NCI-H2107 treated with DMSO at 0.1 percent for 48 hours (cell line): Measurements from ENCODE around the gene ZNF558.
A peak's percentile ranks its signal among the peaks of the same experiment; 100 is the strongest.

Experiments used
- DNase-seq: peaks from one replicate; lab custom pipeline; 2025; ENCODE audit not compliant: unreplicated experiment; lab: John Stamatoyannopoulos, UW

The ZNF558 gene

DNA sequence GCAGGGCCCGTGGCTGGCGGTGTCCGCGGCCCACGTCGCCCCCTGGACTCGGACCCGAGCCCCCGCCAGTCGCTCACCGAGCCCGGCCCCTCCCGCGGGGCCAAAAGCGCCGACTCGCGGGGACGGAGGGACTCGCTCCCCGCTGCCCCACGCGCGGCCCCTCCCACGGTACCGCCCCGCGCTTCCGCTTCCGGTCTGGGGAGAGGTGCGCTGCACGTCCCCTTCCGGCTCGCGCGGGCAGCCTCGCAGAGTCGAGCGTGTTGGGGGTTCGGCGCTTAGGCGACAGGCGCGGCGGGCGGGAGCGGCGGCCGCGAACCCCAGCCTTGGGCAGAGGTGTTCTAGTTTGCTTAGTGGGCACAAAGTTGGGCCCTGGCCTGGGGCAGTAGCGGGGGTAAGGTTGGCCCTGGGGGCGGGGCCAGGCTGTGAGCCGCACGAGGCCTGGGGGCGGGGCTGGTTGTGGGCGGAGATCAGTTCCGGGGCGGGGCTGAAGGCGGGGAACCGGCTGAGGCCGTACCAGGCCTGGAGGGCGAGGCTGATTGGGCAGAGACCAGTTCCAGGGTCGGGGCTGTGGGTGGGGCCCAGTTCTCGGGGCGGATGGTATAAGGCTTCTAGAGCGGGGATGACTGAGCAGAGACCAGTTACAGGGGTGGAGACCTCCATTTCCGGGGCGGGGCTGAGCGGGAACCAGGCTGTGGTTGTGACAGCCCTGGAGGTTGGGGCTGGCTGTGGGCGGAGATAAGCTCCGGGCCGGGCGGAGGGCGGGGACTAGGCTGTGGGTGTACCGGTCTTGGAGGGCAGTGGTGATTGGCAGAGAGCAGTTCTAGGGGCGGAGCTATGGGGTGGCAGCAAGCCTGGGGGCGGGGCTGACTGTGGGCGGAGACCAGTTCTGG lies at the start of gene ZNF558, which contains the start of gene MBD3L1:
Gene ZNF558 (minus strand): TSS at position 173 of the 890 bp plus-strand sequence. CDS start 9,645 bp downstream, outside the sequence.
Gene MBD3L1 (plus strand): TSS at position 246 of the 890 bp plus-strand sequence. CDS start 10,302 bp downstream, outside the sequence.
- DNase-seq: peak; percentile 39

DNA sequence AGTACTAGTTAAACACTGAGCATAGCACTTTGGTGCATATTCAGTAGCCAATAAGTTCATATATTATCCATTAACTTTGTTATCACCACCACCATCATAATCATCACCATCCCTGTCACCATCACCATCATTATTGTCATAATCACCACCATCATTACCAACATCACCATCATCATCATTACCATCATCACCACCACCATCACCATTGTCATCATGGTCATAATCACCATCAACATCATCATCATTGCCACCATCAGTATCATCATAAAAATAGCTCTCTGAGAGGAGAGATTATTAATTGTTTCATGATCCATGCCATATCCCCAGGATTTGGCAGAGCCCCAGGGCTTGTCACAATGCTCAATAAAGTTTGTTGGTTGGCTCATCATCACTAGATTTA lies 49.4 kb upstream of the ZNF558 start:
- DNase-seq: no peak

- no peak for DNase-seq
Observed at GRCh38 chr19:8880868-8881488, 48.9 kb upstream of the ZNF558 start.

DNA sequence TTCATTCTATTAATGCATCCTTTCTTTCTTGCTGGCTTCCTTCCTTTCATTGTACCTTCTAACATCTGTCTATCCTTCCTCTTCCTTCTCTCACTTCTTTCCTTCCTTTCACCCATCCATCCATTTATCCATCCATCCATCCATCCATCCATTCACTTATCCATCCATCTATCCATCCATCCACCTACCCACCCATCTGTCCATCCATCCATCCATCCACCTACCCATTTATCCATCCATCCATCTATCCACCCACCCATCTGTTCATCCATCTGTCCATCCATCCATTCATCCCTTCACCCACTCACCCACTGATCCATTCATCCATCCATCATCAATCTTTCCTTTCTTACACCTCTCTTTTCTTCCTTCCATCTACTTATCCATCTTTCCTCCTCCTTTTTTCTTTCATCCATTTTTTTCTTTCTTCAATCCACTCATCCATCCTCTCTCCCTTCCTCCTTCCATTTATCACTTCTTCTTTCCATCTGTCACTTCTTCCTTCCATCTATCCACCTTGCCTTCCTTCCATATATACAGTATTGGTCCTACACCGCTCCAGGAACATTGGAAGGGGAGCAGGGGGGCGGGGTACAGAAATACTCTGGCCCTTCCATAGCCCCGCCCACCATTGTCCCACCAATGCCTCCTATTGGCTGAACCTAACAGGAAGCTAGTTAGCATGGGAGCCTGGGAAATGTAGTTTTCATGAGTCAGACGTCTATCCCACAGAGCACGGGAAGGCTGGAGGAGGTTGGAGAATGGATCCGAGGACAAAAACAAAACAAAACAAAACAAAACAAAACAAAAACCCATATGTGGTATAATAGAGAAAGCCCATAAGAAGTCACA lies 46.0 kb upstream of the ZNF558 start:
- DNase-seq: no peak

- no peak for DNase-seq
Observed at GRCh38 chr19:8866344-8866743, 34.2 kb upstream of the ZNF558 start.

GRCh38 chr19:8858260-8858659 lies 26.2 kb upstream of the ZNF558 start:
- DNase-seq: no peak

GRCh38 chr19:8850488-8850887 lies 18.4 kb upstream of the ZNF558 start:
- DNase-seq: no peak

DNA sequence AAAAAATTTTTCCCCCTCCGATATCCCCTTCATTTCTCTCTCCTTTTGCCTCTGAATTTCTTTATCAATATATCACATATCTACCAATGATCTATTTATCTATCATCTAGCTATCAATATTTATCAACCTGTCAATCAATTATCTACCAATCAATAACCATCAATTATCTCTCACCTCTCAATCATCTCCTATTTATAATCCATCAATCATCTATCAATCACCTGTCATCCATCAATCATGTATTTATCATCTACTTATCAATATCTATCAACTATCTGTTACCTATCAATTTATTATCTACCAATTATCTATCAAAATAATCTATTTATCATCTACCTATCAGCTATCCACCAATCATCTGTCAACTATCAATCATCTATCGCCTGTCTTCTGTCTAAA lies 17.1 kb upstream of the ZNF558 start:
- DNase-seq: no peak

DNA sequence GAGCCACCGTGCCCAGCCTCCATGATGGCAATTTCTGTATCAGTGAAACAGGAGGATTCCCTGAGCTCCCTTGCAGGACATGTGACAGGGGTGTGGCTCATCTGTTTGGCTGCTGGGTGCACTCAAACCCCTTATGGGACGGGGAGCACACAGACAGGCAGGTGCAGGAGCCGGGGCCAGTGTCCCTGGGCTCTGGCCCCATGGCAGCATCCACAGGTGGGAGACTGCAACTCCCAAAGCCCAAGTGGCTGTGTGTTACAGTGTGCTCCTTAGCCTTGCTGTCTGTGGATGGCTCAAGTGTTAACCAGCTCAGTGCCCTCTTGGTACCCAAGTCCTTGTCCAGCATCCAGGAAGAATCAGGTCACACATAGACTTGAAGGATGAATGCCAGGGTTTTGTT lies 14.7 kb upstream of the ZNF558 start:
- DNase-seq: no peak

- no peak for DNase-seq
Observed at GRCh38 chr19:8840708-8841107, 8.6 kb upstream of the ZNF558 start.

DNA sequence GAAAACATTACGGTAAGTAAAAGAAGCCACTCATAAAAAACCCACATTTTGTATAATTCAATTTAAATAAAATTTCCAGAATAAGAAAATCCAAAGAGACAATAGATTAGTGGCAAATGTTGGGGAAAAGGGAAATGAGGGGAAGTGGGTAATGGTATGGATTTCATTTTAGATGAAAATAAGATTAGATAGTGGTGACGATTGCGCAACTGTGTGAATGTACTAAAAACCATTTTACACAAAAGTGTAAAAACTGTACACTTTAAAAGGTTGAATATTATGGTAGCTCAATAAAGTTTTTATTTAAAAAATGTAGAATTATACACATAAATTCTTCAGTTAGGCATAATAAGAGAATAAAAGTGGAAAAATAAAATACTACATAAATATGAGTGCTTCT lies 3.8 kb upstream of the ZNF558 start:
- DNase-seq: no peak

GRCh38 chr19:8835446-8835845 lies 3.3 kb upstream of the ZNF558 start:
- DNase-seq: no peak

DNA sequence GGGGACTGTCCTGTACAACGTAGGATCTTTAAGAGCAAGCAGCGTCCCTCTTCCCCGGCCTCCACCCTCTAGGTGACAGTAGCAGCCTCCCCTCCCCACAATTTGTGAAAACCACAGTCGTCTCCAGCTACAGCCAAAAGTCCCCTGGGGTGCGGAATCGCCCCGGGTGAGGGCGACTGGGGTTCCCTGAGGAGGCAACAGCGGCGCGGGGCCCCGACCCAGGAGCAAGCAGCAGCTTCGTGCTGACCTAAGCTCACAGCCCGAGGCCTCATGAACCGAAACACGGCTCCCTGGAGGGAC lies 322 bp downstream of the ZNF558 start:
- no peak for DNase-seq

DNA sequence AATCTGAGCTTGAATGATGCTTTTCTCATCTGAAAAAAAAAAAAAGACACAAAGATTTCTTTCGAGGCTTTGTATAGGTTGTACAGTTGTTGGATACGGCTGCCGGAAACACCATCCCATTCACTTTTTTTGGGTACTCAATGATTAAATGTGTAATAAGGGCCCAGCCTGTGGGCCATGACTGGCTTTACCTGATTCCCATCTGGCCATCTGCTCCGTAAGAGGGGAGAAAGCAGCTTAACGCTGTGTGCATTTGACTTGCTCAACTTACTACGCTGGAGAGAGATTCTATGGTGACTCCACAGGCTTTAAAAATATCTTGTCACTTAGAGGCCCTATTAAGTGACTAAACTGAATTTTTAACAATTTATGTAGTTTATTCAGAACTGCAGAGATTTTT lies 731 bp downstream of the ZNF558 start:
- no peak for DNase-seq

- no peak for DNase-seq
Observed at GRCh38 chr19:8827277-8827676, 4.8 kb downstream of the ZNF558 start.

- DNase-seq: no peak
Observed at GRCh38 chr19:8826371-8826770, 5.7 kb downstream of the ZNF558 start.

GRCh38 chr19:8821748-8822241 lies 10.3 kb downstream of the ZNF558 start:
- DNase-seq: no peak

- no peak for DNase-seq
Observed at GRCh38 chr19:8820234-8820633, 11.9 kb downstream of the ZNF558 start.

DNA sequence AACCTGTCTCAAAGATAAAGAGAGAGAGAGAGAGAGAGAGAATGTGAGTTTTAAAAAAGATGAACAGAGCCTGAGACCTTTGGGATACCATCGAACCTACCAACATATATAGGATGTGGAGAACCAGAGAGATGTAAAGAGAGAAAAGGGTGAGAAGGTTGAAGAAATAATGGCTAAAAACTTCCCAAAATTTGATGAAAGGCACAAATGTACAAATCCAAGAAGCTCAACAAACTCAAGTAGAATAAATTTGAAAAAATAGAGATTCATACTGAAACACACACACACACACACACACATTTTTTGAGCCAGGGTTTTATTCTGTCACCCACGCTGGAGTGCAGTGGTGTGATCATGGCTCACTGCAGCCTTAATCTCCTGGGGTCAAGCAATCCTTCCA lies 16.3 kb downstream of the ZNF558 start:
- no peak for DNase-seq

GRCh38 chr19:8814176-8814575 lies 17.9 kb downstream of the ZNF558 start:
- no peak for DNase-seq
